Small intestine (tissue), 16 donors: ENCODE data around the gene DRGX. TPM values are rescaled to one million over a fixed set of nuclear protein-coding genes. Genes with fewer than 3 reads are reported as not detected.

Experiments
- DNase-seq, 2 donors: peaks; one replicate each; pipeline versions ENCODE4 v3.0.0 to v3.0.0-alpha.2; 2013
- FAIRE-seq: peaks from 2 replicates; lab custom pipeline; 2012; peaks lifted over from hg19 to GRCh38; lab: Jason Lieb, UNC
- H3K27ac ChIP-seq, 3 donors: one replicate each; pipeline ENCODE4 v1.5.1; 2013; ENCODE audit warnings: low read length in 2 of 3, mild to moderate bottlenecking in 2 of 3, control low read depth in 1 of 3, inconsistent platforms in 1 of 3, low read depth in 1 of 3, moderate library complexity in 1 of 3
- H3K27me3 ChIP-seq, 3 donors: one replicate each; pipeline ENCODE4 v1.6.1; 2013; ENCODE audit warnings: low read length in 3 of 3, inconsistent platforms in 1 of 3; ENCODE audit not compliant: control insufficient read depth in 3 of 3, insufficient read depth in 3 of 3
- H3K36me3 ChIP-seq, 3 donors: one replicate each; pipeline ENCODE4 v1.6.1; 2013; ENCODE audit warnings: low read length in 3 of 3, inconsistent platforms in 1 of 3, low read depth in 1 of 3, mild to moderate bottlenecking in 1 of 3, moderate library complexity in 1 of 3; ENCODE audit not compliant: control insufficient read depth in 3 of 3, insufficient read depth in 2 of 3
- H3K4me1 ChIP-seq, 3 donors: one replicate each; pipeline ENCODE4 v1.6.1; 2013; ENCODE audit warnings: low read length in 2 of 3, inconsistent platforms in 1 of 3, low read depth in 1 of 3, mild to moderate bottlenecking in 1 of 3, moderate library complexity in 1 of 3; ENCODE audit not compliant: control insufficient read depth in 3 of 3, insufficient read depth in 2 of 3
- H3K4me3 ChIP-seq, 3 donors: one replicate each; pipeline ENCODE4 v1.5.1; 2013; ENCODE audit warnings: low read length in 3 of 3, control low read depth in 1 of 3, inconsistent platforms in 1 of 3, low read depth in 1 of 3, mild to moderate bottlenecking in 1 of 3, moderate library complexity in 1 of 3
- H3K9me3 ChIP-seq, 2 donors: one replicate each; pipeline ENCODE4 v1.6.1; 2013; ENCODE audit warnings: low read depth in 1 of 2, low read length in 1 of 2; ENCODE audit not compliant: control insufficient read depth in 2 of 2, insufficient read depth in 1 of 2
- WGBS, 3 donors: extraction: QIAGEN DNeasy Blood & Tissue Kit; methylation state at CpG; one replicate each; pipeline ENCODE4 v1.1.7; 2013; 5-methylcytosine and 5-hydroxymethylcytosine counted together
- long read RNA-seq, 10 donors: transcript quantifications; one replicate each; lab custom pipeline, GENCODE V29; 2026
- polyA plus RNA-seq, 4 donors: library from polyadenylated mRNA; stranded (reverse) in 3 of 4; unstranded in 1 of 4; fragments of 200-250 nt in 3 of 4; fragments of 120-200 nt in 1 of 4; gene quantifications; one replicate each; pipeline versions ENCODE4 v1.2.1 to v1.2.3, GENCODE V29; 2013
- donor health status: healthy with polysubstance abuse.
- donor health status: control.
- donor health status: control.
- donor health status: Bipolar disorder and iron deficiency.
- donor health status: healthy.

Gene DRGX
- not detected for polyA plus RNA-seq
- long read RNA-seq, donor 1: 0 reads
- long read RNA-seq, donor 2: 0 reads
- long read RNA-seq, donor 3: 0 reads
- long read RNA-seq, donor 4: 0 reads
- long read RNA-seq, donor 5: 0 reads
- long read RNA-seq, donor 6, partial matches to known transcripts: 0 of 1 reads
- long read RNA-seq, donor 6, other reads (novel, unspliced or antisense): 0 of 1 reads
- long read RNA-seq, donor 7: 0 reads
- long read RNA-seq, donor 8: 0 reads
- long read RNA-seq, donor 9: 0 reads
- long read RNA-seq, donor 10: 0 reads

- H3K36me3 ChIP-seq: no peaks in the 10 kb centered on the region
- peak in 1 of 2 donors; percentile 5 for DNase-seq
- FAIRE-seq: no peak
- WGBS, 3 donors: 4 to 14% (median 10%) methylated on average over 63 of the region's 63 CpGs
- no peaks in the 10 kb centered on the region for H3K9me3 ChIP-seq
- H3K27ac ChIP-seq: no peak within 1 kb of the TSS
- H3K4me3 ChIP-seq: no peak within 1 kb of the TSS
- H3K4me1 ChIP-seq: no peaks in the 10 kb centered on the region
- H3K27me3 ChIP-seq: peaks cover 12 to 78% (median 50%) of the 10 kb centered on the region in 3 donors
Observed at GRCh38 chr10:49395741-49396665, at the start of gene DRGX. Gene DRGX (minus strand): TSS chr10:49396089. CDS start chr10:49395440, 649 bp downstream.

GRCh38 chr10:49444349-49444748 is 48.5 kb upstream of the DRGX start:
- 87 to 93% (median 89%) methylated on average over 4 of the region's 4 CpGs for WGBS, 3 donors

GRCh38 chr10:49442863-49443262 is 47.0 kb upstream of the DRGX start:
- no peaks in the 10 kb centered on the region for H3K27me3 ChIP-seq
- FAIRE-seq (no peak), DNase-seq (no peak)
- no peaks in the 10 kb centered on the region for H3K9me3 ChIP-seq
- H3K4me1 ChIP-seq: no peaks in the 10 kb centered on the region
- H3K36me3 ChIP-seq: no peaks in the 10 kb centered on the region
- 80 to 85% (median 85%) methylated on average over 4 of the region's 4 CpGs for WGBS, 3 donors
- no peak overlapping the region for H3K27ac ChIP-seq
- no peak overlapping the region for H3K4me3 ChIP-seq

More at GRCh38 chr10:49444349-49444748, 48.5 kb upstream of the DRGX start:
- H3K4me1 ChIP-seq: no peaks in the 10 kb centered on the region
- no peaks in the 10 kb centered on the region for H3K9me3 ChIP-seq
- no peaks in the 10 kb centered on the region for H3K27me3 ChIP-seq
- DNase-seq (no peak), FAIRE-seq (no peak)
- no peaks in the 10 kb centered on the region for H3K36me3 ChIP-seq
- H3K4me3 ChIP-seq: no peak overlapping the region
- H3K27ac ChIP-seq: no peak overlapping the region

GRCh38 chr10:49441488-49442476 is 45.9 kb upstream of the DRGX start:
- FAIRE-seq (no peak), DNase-seq (no peak)
- WGBS, 3 donors: 50 to 59% (median 57%) methylated on average over 46 of the region's 46 CpGs
- Histone ChIP-seq H3K4me3 (no peak overlapping the region), H3K9me3 (no peaks in the 10 kb centered on the region), H3K36me3 (no peaks in the 10 kb centered on the region), H3K4me1 (no peaks in the 10 kb centered on the region), H3K27me3 (no peaks in the 10 kb centered on the region), H3K27ac (no peak overlapping the region)

- Histone ChIP-seq H3K9me3 (no peaks in the 10 kb centered on the region), H3K4me1 (no peaks in the 10 kb centered on the region), H3K27ac (no peak overlapping the region), H3K36me3 (no peaks in the 10 kb centered on the region), H3K27me3 (peaks cover 0 to 2% (median 0%) of the 10 kb centered on the region in 3 donors), H3K4me3 (no peak overlapping the region)
- 65 to 80% (median 69%) methylated on average over 2 of the region's 2 CpGs for WGBS, 3 donors
- no peak for DNase-seq
- no peak for FAIRE-seq
Observed at GRCh38 chr10:49435225-49435624, 39.3 kb upstream of the DRGX start.

- no peaks in the 10 kb centered on the region for H3K36me3 ChIP-seq
- no peak for FAIRE-seq
- DNase-seq: no peak
- H3K4me1 ChIP-seq: no peaks in the 10 kb centered on the region
- 81 to 82% (median 81%) methylated on average over 2 of the region's 2 CpGs for WGBS, 3 donors
- H3K9me3 ChIP-seq: no peaks in the 10 kb centered on the region
- H3K4me3 ChIP-seq: no peak overlapping the region
- peaks cover 0 to 2% (median 0%) of the 10 kb centered on the region in 3 donors for H3K27me3 ChIP-seq
- no peak overlapping the region for H3K27ac ChIP-seq
Observed at GRCh38 chr10:49433069-49433468, 37.2 kb upstream of the DRGX start.

- peaks cover 0 to 2% (median 0%) of the 10 kb centered on the region in 3 donors for H3K27me3 ChIP-seq
- no peak for DNase-seq
- peaks cover 0 to 2% of the 10 kb centered on the region in 2 donors for H3K9me3 ChIP-seq
- no peaks in the 10 kb centered on the region for H3K4me1 ChIP-seq
- no peak overlapping the region for H3K27ac ChIP-seq
- WGBS, 3 donors: 72 to 90% (median 82%) methylated on average over 2 of the region's 2 CpGs
- FAIRE-seq: no peak
- no peaks in the 10 kb centered on the region for H3K36me3 ChIP-seq
- no peak overlapping the region for H3K4me3 ChIP-seq
Observed at GRCh38 chr10:49431426-49431825, 35.5 kb upstream of the DRGX start.
